Measurements from ENCODE around the gene NFASC.

Gene NFASC

GRCh38 chr1:204947747-204948146 is 77.1 kb downstream of the NFASC start:
- H3K4me1 ChIP-seq, result no peaks in the 10 kb centered on the region
- H3K4me3 ChIP-seq, result no peak overlapping the region
- no peaks in the 10 kb centered on the region for H3K27me3 ChIP-seq
- no peak overlapping the region for H3K27ac ChIP-seq
- no peak for TF ChIP-seq CTCF (IDR thresholded peaks at IDR 0.05)
- no peaks in the 10 kb centered on the region for H3K9me3 ChIP-seq
- peaks cover 0 to 25% (median 4%) of the 10 kb centered on the region in 3 donors for H3K36me3 ChIP-seq
- intact Hi-C loops (cut with DNase I; ENCODE audit: low total_unique reads), result no loop called here
- DNase-seq, result no peak

- intact Hi-C loops (cut with DNase I; ENCODE audit: low total_unique reads), result no loop called here
- no peak for TF ChIP-seq CTCF (IDR thresholded peaks at IDR 0.05)
- Histone ChIP-seq H3K4me1 (no peaks in the 10 kb centered on the region), H3K36me3 (peaks cover 0 to 36% (median 12%) of the 10 kb centered on the region in 3 donors), H3K9me3 (no peaks in the 10 kb centered on the region), H3K27me3 (no peaks in the 10 kb centered on the region), H3K27ac (no peak overlapping the region), H3K4me3 (no peak overlapping the region)
- no peak for DNase-seq
Measured at GRCh38 chr1:204950353-204951001, 79.8 kb downstream of the NFASC start.

GRCh38 chr1:204958317-204959307 is 88.0 kb downstream of the NFASC start:
- peaks cover 0 to 4% of the 10 kb centered on the region in 2 donors for H3K27me3 ChIP-seq
- intact Hi-C loops (cut with DNase I; ENCODE audit: low total_unique reads), result no loop called here
- H3K9me3 ChIP-seq, result no peaks in the 10 kb centered on the region
- no peak overlapping the region for H3K27ac ChIP-seq
- no peak overlapping the region for H3K4me3 ChIP-seq
- H3K36me3 ChIP-seq, result peaks cover 10 to 40% (median 12%) of the 10 kb centered on the region in 3 donors
- TF ChIP-seq CTCF (IDR thresholded peaks at IDR 0.05), result no peak
- no peaks in the 10 kb centered on the region for H3K4me1 ChIP-seq
- no peak for DNase-seq

GRCh38 chr1:204959374-204959773 is 88.7 kb downstream of the NFASC start:
- intact Hi-C loops (cut with DNase I; ENCODE audit: low total_unique reads), result no loop called here
- H3K4me3 ChIP-seq, result no peak overlapping the region
- H3K36me3 ChIP-seq, result peaks cover 5 to 40% (median 10%) of the 10 kb centered on the region in 3 donors
- TF ChIP-seq CTCF (IDR thresholded peaks at IDR 0.05), result no peak
- peaks cover 0 to 4% of the 10 kb centered on the region in 2 donors for H3K27me3 ChIP-seq
- no peak overlapping the region for H3K27ac ChIP-seq
- DNase-seq, result no peak
- H3K9me3 ChIP-seq, result no peaks in the 10 kb centered on the region
- no peaks in the 10 kb centered on the region for H3K4me1 ChIP-seq

GRCh38 chr1:204959836-204960235 is 89.2 kb downstream of the NFASC start:
- H3K27ac ChIP-seq, result no peak overlapping the region
- no peaks in the 10 kb centered on the region for H3K4me1 ChIP-seq
- TF ChIP-seq CTCF (IDR thresholded peaks at IDR 0.05), result no peak
- DNase-seq, result no peak
- no peak overlapping the region for H3K4me3 ChIP-seq
- H3K27me3 ChIP-seq, result peaks cover 0 to 4% of the 10 kb centered on the region in 2 donors
- peaks cover under 1 to 36% (median 10%) of the 10 kb centered on the region in 3 donors for H3K36me3 ChIP-seq
- intact Hi-C loops (cut with DNase I; ENCODE audit: low total_unique reads), result no loop called here
- H3K9me3 ChIP-seq, result no peaks in the 10 kb centered on the region
